ENCODE measurements around the gene NBAS. TPM values are rescaled to one million over a fixed set of nuclear protein-coding genes. Genes with fewer than 3 reads are reported as not detected.

The NBAS gene
- total and polyA plus RNA-seq, 2 of the 13 experiments (the other 11 are each of a cell fraction or from before 2014, with no cell fraction given): 33.6 to 58.7 TPM

DNA sequence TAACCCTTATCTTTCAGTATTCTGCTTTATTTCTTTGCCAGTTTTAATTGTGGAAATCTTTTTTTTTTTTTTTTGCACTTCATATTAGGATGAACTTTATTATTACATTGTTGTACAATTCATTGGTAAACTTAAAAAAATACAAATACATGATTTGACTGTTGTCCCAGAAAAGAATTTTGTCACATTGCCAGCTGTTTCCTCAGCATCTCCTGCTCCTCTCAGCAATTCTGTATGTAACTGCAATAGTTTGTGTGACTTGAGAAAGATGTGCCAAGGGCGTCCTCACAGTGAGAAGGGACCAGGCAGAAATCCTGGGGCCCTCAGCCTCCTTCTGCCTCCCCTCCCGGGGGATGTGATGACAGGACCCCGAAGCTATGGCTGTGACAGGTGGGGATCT is 254.4 kb downstream of the NBAS start:
- intact Hi-C loops (cut with micrococcal nuclease; ENCODE audit: unreplicated experiment): no loop called here
- FAIRE-seq: no peak
- POLR2A ChIA-PET: no interaction called here

GRCh38 chr2:15303874-15304273 is 257.3 kb downstream of the NBAS start:
- CTCF ChIA-PET (ENCODE audit: low intra/inter-chr PET ratio, low total read pairs): no interaction called here

More for the DNA sequence above, 254.4 kb downstream of the NBAS start:
- TF ChIP-seq ZFP36L1 (CRISPR knock-in tag; IDR thresholded peaks at IDR 0.05) (no peak), MEIS2 (CRISPR knock-in tag; IDR thresholded peaks at IDR 0.05) (no peak), ZC3H4 (CRISPR knock-in tag; IDR thresholded peaks at IDR 0.05; ENCODE audit: borderline replicate concordance) (no peak), KLF6 (CRISPR knock-in tag; IDR thresholded peaks at IDR 0.05) (no peak), NFKBIZ (CRISPR knock-in tag; IDR thresholded peaks at IDR 0.05) (no peak), KLF13 (CRISPR knock-in tag; IDR thresholded peaks at IDR 0.05) (no peak)
- TF ChIP-seq, protein P1, sequence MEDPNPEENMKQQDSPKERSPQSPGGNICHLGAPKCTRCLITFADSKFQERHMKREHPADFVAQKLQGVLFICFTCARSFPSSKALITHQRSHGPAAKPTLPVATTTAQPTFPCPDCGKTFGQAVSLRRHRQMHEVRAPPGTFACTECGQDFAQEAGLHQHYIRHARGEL (CRISPR knock-in tag; IDR thresholded peaks at IDR 0.05): no peak
- WGBS (ENCODE audit: low lambda C conversion rate): 98% methylated on average over 3 of the region's 3 CpGs
- CTCF ChIA-PET (ENCODE audit: low intra/inter-chr PET ratio, low total read pairs): no interaction called here
- no peaks in the 10 kb centered on the region for H3K9me3 ChIP-seq (ENCODE audit: low read length)
- BruUV-seq (replicated peaks): no TSS peak
- no peak overlapping the region for H3K4me2 ChIP-seq (ENCODE audit: low read depth, low read length)
- H3K4me3 ChIP-seq (replicated peaks in 1 of 3; ENCODE audit: insufficient read depth in 1 of 3, low read depth in 2 of 3, low read length in 3 of 3): no peak overlapping the region
- H3K9ac ChIP-seq (ENCODE audit: insufficient read depth, low read depth, low read length): no peak overlapping the region
- ATAC-seq: no peak
- H3K27me3 ChIP-seq (ENCODE audit: control insufficient read depth in 1 of 2, insufficient read depth in 2 of 2, low read length in 2 of 2): no peaks in the 10 kb centered on the region
- peaks cover 12 to 24% of the 10 kb centered on the region in 2 experiments; a peak in 4 of 5 replicates for H3K36me3 ChIP-seq (replicated peaks in 1 of 2; ENCODE audit: control insufficient read depth in 1 of 2, insufficient read depth in 2 of 2, low read length in 2 of 2)
- H3K79me2 ChIP-seq (ENCODE audit: insufficient read depth, low read length): no peaks in the 10 kb centered on the region
- no peaks in the 10 kb centered on the region for H3K4me1 ChIP-seq (ENCODE audit: insufficient read depth, low read length)
- H2AFZ ChIP-seq (ENCODE audit: low read length): no peak overlapping the region
- in situ Hi-C loops (cut with HindIII; ENCODE audit: extremely low pct_ligation_motif_present, low pct_unique_long_range_greater_than_20kb): no loop called here
- H4K20me1 ChIP-seq (ENCODE audit: insufficient read depth, low read length): no peaks in the 10 kb centered on the region
- DNase-seq (ENCODE audit: low spot score): no peak
- H3K27ac ChIP-seq (ENCODE audit: extremely low read length, insufficient read depth, low read length): no peak overlapping the region

More at GRCh38 chr2:15303874-15304273, 257.3 kb downstream of the NBAS start:
- no peak overlapping the region for H3K27ac ChIP-seq (ENCODE audit: extremely low read length, insufficient read depth, low read length)
- H4K20me1 ChIP-seq (ENCODE audit: insufficient read depth, low read length): no peaks in the 10 kb centered on the region
- TF ChIP-seq NR2F2 (IDR thresholded peaks at IDR 0.05; ENCODE audit: borderline replicate concordance, low read depth) (no peak), MAFK (conservative IDR thresholded peaks at IDR 0.05 in 1 of 2, IDR thresholded peaks at IDR 0.05 in 1 of 2; ENCODE audit: low read length in 2 of 2) (peak in 1 of 2 experiments; percentile 57; a peak in 1 of 4 replicates), HOXA7 (CRISPR knock-in tag; IDR thresholded peaks at IDR 0.05) (no peak)
- 92% methylated on average over 2 of the region's 2 CpGs for WGBS (ENCODE audit: low lambda C conversion rate)
- intact Hi-C loops (cut with micrococcal nuclease; ENCODE audit: unreplicated experiment) (no loop called here), in situ Hi-C loops (cut with HindIII; ENCODE audit: extremely low pct_ligation_motif_present, low pct_unique_long_range_greater_than_20kb) (no loop called here)
- H3K4me2 ChIP-seq (ENCODE audit: low read depth, low read length): no peak overlapping the region
- BruUV-seq (replicated peaks): no TSS peak
- H3K36me3 ChIP-seq (replicated peaks in 1 of 2; ENCODE audit: control insufficient read depth in 1 of 2, insufficient read depth in 2 of 2, low read length in 2 of 2): peaks cover 12 to 24% of the 10 kb centered on the region in 2 experiments; a peak in 4 of 5 replicates
- no peak overlapping the region for H3K4me3 ChIP-seq (replicated peaks in 1 of 3; ENCODE audit: insufficient read depth in 1 of 3, low read depth in 2 of 3, low read length in 3 of 3)
- H3K79me2 ChIP-seq (ENCODE audit: insufficient read depth, low read length): no peaks in the 10 kb centered on the region
- ATAC-seq (no peak), FAIRE-seq (no peak), DNase-seq (ENCODE audit: low spot score) (no peak)
- H3K9ac ChIP-seq (ENCODE audit: insufficient read depth, low read depth, low read length): no peak overlapping the region
- POLR2A ChIA-PET: no interaction called here
- no peaks in the 10 kb centered on the region for H3K4me1 ChIP-seq (ENCODE audit: insufficient read depth, low read length)
- no peak overlapping the region for H2AFZ ChIP-seq (ENCODE audit: low read length)
- H3K9me3 ChIP-seq (ENCODE audit: low read length): no peaks in the 10 kb centered on the region
- no peaks in the 10 kb centered on the region for H3K27me3 ChIP-seq (ENCODE audit: control insufficient read depth in 1 of 2, insufficient read depth in 2 of 2, low read length in 2 of 2)

Data from HepG2 (cell line).